HPDE6-E6E7 (cell line): ENCODE measurements around the gene NHSL1.
A peak's percentile ranks its signal among the peaks of the same experiment; 100 is the strongest.

Source experiments
- DNase-seq: peaks from one replicate; pipeline ENCODE4 v3.0.0; 2011; ENCODE audit warnings: missing footprints; ENCODE audit errors: extremely low spot score

NHSL1 gene

GRCh38 chr6:138522611-138523010, 23.3 kb upstream of the NHSL1 start:
- DNase-seq: no peak

GRCh38 chr6:138521790-138522189, 22.5 kb upstream of the NHSL1 start:
- DNase-seq: no peak

GRCh38 chr6:138520463-138520862, 21.2 kb upstream of the NHSL1 start:
- no peak for DNase-seq

GRCh38 chr6:138518054-138518453, 18.8 kb upstream of the NHSL1 start:
- DNase-seq: no peak

GRCh38 chr6:138517635-138518034, 18.3 kb upstream of the NHSL1 start:
- DNase-seq: peak; percentile 38

- no peak for DNase-seq
Measured at GRCh38 chr6:138515657-138516248, 16.5 kb upstream of the NHSL1 start.

- DNase-seq: no peak
Measured at GRCh38 chr6:138514860-138515540, 15.7 kb upstream of the NHSL1 start.

GRCh38 chr6:138512609-138513008, 13.3 kb upstream of the NHSL1 start:
- DNase-seq: no peak

- DNase-seq: no peak
Measured at GRCh38 chr6:138510093-138510492, 10.8 kb upstream of the NHSL1 start.

- DNase-seq: no peak
Measured at GRCh38 chr6:138509371-138509770, 10.1 kb upstream of the NHSL1 start.

GRCh38 chr6:138508676-138508988, 9.3 kb upstream of the NHSL1 start:
- no peak for DNase-seq

- DNase-seq: no peak
Measured at GRCh38 chr6:138507977-138508675, 8.8 kb upstream of the NHSL1 start.

GRCh38 chr6:138504764-138505689, 5.7 kb upstream of the NHSL1 start:
- no peak for DNase-seq

GRCh38 chr6:138503881-138504680, 4.8 kb upstream of the NHSL1 start:
- no peak for DNase-seq

- no peak for DNase-seq
Measured at GRCh38 chr6:138502546-138502945, 3.3 kb upstream of the NHSL1 start.

- DNase-seq: no peak
Measured at GRCh38 chr6:138500867-138501446, 1.7 kb upstream of the NHSL1 start.

GRCh38 chr6:138500045-138500665, 861 bp upstream of the NHSL1 start:
- no peak for DNase-seq

- DNase-seq: no peak
Measured at GRCh38 chr6:138498629-138499302, 528 bp downstream of the NHSL1 start.

GRCh38 chr6:138497286-138497685, 2.0 kb downstream of the NHSL1 start:
- DNase-seq: no peak

- no peak for DNase-seq
Measured at GRCh38 chr6:138494312-138494711, 5.0 kb downstream of the NHSL1 start.
